Embryonic facial prominence (tissue), 1 donor: ENCODE data around the gene MYO16.
"Not testable (repeated sequence)": the region's sequence is repeated elsewhere in the genome, so short reads cannot be mapped to it uniquely, and the experiment has no call there.

Experiments used
- DNase-seq: peaks from one replicate; pipeline ENCODE4 v3.0.0-alpha.2; 2016; ENCODE audit errors: extremely low spot score

The MYO16 gene

GRCh38 chr13:108742701-108743451, 113.5 kb downstream of the MYO16 start:
- no peak for DNase-seq

GRCh38 chr13:108743522-108743921, 114.1 kb downstream of the MYO16 start:
- DNase-seq, result no peak

GRCh38 chr13:108747843-108748242, 118.4 kb downstream of the MYO16 start:
- DNase-seq, result no peak

- no peak for DNase-seq
These were observed 122.9 kb downstream of the MYO16 start for GRCh38 chr13:108752276-108752675.

GRCh38 chr13:108755083-108755482, 125.7 kb downstream of the MYO16 start:
- DNase-seq, result no peak

- DNase-seq, result no peak
These were observed 130.7 kb downstream of the MYO16 start for GRCh38 chr13:108760129-108760528.

GRCh38 chr13:108760541-108760940, 131.1 kb downstream of the MYO16 start:
- DNase-seq, result no peak

GRCh38 chr13:108768035-108768434, 138.6 kb downstream of the MYO16 start:
- DNase-seq, result no peak

GRCh38 chr13:108769213-108770070, 140.0 kb downstream of the MYO16 start:
- DNase-seq, result no peak

- DNase-seq, result no peak
These were observed 146.2 kb downstream of the MYO16 start for GRCh38 chr13:108775597-108775996.

GRCh38 chr13:108776650-108777049, 147.2 kb downstream of the MYO16 start:
- no peak for DNase-seq

GRCh38 chr13:108777421-108778420, 148.3 kb downstream of the MYO16 start:
- DNase-seq, result no peak

GRCh38 chr13:108779308-108779707, 149.9 kb downstream of the MYO16 start:
- DNase-seq, result no peak

GRCh38 chr13:108780706-108781105, 151.3 kb downstream of the MYO16 start:
- DNase-seq, result no peak

- DNase-seq, result no peak
These were observed 151.9 kb downstream of the MYO16 start for GRCh38 chr13:108781312-108781711.

- not testable (repeated sequence) for DNase-seq
These were observed 153.1 kb downstream of the MYO16 start for GRCh38 chr13:108782480-108782879.

GRCh38 chr13:108785844-108786243, 156.4 kb downstream of the MYO16 start:
- no peak for DNase-seq

- DNase-seq, result no peak
These were observed 157.2 kb downstream of the MYO16 start for GRCh38 chr13:108786456-108787200.

GRCh38 chr13:108787700-108788414, 158.4 kb downstream of the MYO16 start:
- no peak for DNase-seq

- DNase-seq, result no peak
These were observed 160.1 kb downstream of the MYO16 start for GRCh38 chr13:108789476-108789875.
